Measurements from ENCODE around the gene RPS21.

DNA sequence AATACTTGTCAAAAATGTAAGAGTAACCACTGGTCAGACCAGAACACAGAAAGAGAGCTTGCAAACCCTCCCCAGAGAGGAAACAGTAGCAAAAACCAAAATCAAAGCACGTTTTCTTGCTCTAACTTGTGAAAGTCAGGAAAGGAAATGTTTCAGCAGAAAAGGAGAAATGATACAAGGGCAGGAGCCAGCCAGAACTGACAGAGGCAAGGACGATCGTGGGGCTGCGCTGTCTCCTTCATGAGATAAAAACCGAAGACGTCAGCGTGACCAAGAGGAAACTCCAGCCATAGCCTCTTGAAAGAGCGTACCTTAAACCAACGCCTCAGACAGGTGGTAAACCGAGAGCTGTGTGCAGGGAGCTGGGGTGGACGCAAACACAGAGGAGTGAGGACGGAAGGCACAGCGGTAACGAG, 47.2 kb upstream of the RPS21 start:
- no peak for TF ChIP-seq RELA (CRISPR knock-in tag; IDR thresholded peaks at IDR 0.05)
- no peak for TF ChIP-seq ZSCAN30 (CRISPR knock-in tag; IDR thresholded peaks at IDR 0.05)
- TF ChIP-seq CREM (IDR thresholded peaks at IDR 0.05): no peak
- no peak for TF ChIP-seq CREM (CRISPR knock-in tag; IDR thresholded peaks at IDR 0.05)
- no peak for TF ChIP-seq AGO1 (IDR thresholded peaks at IDR 0.05; ENCODE audit: low read depth, low read length, poor library complexity, severe bottlenecking)
- no peak for TF ChIP-seq REPIN1 (CRISPR knock-in tag; IDR thresholded peaks at IDR 0.05; ENCODE audit: borderline replicate concordance, low read depth)
- TF ChIP-seq, protein P1, sequence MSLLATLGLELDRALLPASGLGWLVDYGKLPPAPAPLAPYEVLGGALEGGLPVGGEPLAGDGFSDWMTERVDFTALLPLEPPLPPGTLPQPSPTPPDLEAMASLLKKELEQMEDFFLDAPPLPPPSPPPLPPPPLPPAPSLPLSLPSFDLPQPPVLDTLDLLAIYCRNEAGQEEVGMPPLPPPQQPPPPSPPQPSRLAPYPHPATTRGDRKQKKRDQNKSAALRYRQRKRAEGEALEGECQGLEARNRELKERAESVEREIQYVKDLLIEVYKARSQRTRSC (CRISPR knock-in tag; IDR thresholded peaks at IDR 0.05; ENCODE audit: low read depth): no peak
- TF ChIP-seq ARID2 (CRISPR knock-in tag; IDR thresholded peaks at IDR 0.05; ENCODE audit: borderline replicate concordance): no peak
- TF ChIP-seq, protein P2, sequence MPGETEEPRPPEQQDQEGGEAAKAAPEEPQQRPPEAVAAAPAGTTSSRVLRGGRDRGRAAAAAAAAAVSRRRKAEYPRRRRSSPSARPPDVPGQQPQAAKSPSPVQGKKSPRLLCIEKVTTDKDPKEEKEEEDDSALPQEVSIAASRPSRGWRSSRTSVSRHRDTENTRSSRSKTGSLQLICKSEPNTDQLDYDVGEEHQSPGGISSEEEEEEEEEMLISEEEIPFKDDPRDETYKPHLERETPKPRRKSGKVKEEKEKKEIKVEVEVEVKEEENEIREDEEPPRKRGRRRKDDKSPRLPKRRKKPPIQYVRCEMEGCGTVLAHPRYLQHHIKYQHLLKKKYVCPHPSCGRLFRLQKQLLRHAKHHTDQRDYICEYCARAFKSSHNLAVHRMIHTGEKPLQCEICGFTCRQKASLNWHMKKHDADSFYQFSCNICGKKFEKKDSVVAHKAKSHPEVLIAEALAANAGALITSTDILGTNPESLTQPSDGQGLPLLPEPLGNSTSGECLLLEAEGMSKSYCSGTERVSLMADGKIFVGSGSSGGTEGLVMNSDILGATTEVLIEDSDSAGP (CRISPR knock-in tag; IDR thresholded peaks at IDR 0.05; ENCODE audit: borderline replicate concordance): no peak
- TF ChIP-seq, protein P3, sequence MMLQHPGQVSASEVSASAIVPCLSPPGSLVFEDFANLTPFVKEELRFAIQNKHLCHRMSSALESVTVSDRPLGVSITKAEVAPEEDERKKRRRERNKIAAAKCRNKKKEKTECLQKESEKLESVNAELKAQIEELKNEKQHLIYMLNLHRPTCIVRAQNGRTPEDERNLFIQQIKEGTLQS (CRISPR knock-in tag; IDR thresholded peaks at IDR 0.05): no peak
- TF ChIP-seq, protein P4, sequence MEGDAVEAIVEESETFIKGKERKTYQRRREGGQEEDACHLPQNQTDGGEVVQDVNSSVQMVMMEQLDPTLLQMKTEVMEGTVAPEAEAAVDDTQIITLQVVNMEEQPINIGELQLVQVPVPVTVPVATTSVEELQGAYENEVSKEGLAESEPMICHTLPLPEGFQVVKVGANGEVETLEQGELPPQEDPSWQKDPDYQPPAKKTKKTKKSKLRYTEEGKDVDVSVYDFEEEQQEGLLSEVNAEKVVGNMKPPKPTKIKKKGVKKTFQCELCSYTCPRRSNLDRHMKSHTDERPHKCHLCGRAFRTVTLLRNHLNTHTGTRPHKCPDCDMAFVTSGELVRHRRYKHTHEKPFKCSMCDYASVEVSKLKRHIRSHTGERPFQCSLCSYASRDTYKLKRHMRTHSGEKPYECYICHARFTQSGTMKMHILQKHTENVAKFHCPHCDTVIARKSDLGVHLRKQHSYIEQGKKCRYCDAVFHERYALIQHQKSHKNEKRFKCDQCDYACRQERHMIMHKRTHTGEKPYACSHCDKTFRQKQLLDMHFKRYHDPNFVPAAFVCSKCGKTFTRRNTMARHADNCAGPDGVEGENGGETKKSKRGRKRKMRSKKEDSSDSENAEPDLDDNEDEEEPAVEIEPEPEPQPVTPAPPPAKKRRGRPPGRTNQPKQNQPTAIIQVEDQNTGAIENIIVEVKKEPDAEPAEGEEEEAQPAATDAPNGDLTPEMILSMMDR (CRISPR knock-in tag; IDR thresholded peaks at IDR 0.05): no peak
- TF ChIP-seq ZFP36 (IDR thresholded peaks at IDR 0.05; ENCODE audit: borderline replicate concordance, low read depth, low read length, partially characterized antibody): no peak
- TF ChIP-seq, protein P5, sequence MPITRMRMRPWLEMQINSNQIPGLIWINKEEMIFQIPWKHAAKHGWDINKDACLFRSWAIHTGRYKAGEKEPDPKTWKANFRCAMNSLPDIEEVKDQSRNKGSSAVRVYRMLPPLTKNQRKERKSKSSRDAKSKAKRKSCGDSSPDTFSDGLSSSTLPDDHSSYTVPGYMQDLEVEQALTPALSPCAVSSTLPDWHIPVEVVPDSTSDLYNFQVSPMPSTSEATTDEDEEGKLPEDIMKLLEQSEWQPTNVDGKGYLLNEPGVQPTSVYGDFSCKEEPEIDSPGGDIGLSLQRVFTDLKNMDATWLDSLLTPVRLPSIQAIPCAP (CRISPR knock-in tag; IDR thresholded peaks at IDR 0.05; ENCODE audit: low read depth): no peak
- TF ChIP-seq ZSCAN20 (CRISPR knock-in tag; IDR thresholded peaks at IDR 0.05; ENCODE audit: borderline replicate concordance): no peak

All from HepG2 (cell line).